Astrocyte of the cerebellum (primary cell): ENCODE results near the gene HSD17B14.
"Not testable (repeated sequence)": the region's sequence is repeated elsewhere in the genome, so short reads cannot be mapped to it uniquely, and the experiment has no call there.

Experiments
- DNase-seq: peaks from one replicate; pipeline ENCODE4 v3.0.0-alpha.2; 2011; ENCODE audit warnings: low read depth
- H3K4me3 ChIP-seq: 2 replicates; pipeline ENCODE4 v1.5.1; 2011; ENCODE audit warnings: mild to moderate bottlenecking, low read depth, low read length, moderate library complexity
- in situ Hi-C: cut with HindIII; loops from 2 replicates; pipeline ENCODE4 v1.10.0; 2017; ENCODE audit warnings: low sequenced_read_pairs
- TF ChIP-seq, protein P1 (sequence below): IDR thresholded peaks from 2 replicates; pipeline ENCODE4 v1.5.1; 2012; ENCODE audit warnings: low read length, low read depth, moderate library complexity, mild to moderate bottlenecking; ENCODE audit errors: missing control alignments

Gene HSD17B14

DNA sequence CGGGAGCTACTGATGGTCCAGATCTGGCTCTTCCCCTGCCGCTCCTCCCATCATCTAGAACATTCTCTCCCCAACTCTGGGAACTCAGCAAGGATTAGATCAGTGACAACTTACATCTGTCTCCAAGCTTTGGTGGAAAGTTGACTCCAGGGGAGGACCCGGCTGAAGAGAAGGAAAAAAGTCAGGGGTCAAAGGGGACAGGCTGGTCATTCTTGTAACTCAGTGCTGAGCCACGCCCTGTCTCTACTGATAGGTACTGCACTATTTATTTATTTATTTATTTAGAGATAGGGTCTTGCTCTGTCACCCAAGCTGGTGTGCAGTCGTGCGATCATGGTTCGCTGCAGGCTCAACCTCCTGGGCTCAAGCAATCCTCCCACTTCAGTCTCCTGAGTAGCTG lies 17.8 kb upstream of the HSD17B14 start:
- no peak for DNase-seq
- no peak overlapping the region for H3K4me3 ChIP-seq
- in situ Hi-C loops: no loop called here
- TF ChIP-seq, protein P1, sequence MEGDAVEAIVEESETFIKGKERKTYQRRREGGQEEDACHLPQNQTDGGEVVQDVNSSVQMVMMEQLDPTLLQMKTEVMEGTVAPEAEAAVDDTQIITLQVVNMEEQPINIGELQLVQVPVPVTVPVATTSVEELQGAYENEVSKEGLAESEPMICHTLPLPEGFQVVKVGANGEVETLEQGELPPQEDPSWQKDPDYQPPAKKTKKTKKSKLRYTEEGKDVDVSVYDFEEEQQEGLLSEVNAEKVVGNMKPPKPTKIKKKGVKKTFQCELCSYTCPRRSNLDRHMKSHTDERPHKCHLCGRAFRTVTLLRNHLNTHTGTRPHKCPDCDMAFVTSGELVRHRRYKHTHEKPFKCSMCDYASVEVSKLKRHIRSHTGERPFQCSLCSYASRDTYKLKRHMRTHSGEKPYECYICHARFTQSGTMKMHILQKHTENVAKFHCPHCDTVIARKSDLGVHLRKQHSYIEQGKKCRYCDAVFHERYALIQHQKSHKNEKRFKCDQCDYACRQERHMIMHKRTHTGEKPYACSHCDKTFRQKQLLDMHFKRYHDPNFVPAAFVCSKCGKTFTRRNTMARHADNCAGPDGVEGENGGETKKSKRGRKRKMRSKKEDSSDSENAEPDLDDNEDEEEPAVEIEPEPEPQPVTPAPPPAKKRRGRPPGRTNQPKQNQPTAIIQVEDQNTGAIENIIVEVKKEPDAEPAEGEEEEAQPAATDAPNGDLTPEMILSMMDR: no peak

DNA sequence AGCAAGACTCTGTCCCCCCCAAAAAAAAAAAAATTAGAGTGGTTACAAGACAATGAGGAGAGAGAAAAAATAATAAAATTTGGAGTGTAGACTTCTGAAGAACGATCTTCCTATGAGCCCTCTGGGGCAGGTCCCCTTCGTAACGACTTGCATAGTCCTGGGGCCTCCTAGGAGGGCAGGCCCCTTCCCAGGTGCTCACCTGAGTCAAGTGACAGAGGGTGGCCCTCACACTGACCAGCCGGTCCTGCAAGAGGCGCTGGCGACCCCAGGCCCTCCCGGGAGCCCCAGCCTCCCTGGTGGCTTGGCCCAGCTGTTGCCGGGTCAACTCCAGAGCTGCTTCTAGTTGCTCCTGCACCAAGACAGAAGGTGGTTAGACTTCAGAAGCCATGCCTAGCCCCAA lies 17.2 kb upstream of the HSD17B14 start:
- DNase-seq: no peak
- no peak overlapping the region for H3K4me3 ChIP-seq
- in situ Hi-C loops: no loop called here
- TF ChIP-seq, protein P1: no peak

DNA sequence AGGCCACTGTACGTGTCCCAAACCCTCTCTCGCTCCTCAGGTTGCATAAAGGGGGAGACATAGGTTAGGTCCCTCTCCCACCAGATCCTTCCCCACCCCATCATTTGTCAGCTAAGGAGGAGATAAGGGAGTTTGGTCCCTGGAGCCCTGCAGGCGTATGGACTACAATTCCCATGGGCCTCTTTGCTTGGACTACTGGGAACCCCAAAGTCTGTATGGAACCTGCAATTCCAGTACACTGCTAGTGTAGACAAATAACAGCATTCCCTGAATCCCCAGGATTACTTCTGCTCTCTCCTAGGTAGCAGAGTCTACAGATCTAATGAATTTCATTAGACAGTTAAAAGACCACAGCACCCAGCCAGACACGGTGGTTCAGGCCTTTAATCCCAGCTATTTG lies 16.0 kb upstream of the HSD17B14 start:
- in situ Hi-C loops: no loop called here
- TF ChIP-seq, protein P1: no peak
- no peak overlapping the region for H3K4me3 ChIP-seq
- DNase-seq: no peak

DNA sequence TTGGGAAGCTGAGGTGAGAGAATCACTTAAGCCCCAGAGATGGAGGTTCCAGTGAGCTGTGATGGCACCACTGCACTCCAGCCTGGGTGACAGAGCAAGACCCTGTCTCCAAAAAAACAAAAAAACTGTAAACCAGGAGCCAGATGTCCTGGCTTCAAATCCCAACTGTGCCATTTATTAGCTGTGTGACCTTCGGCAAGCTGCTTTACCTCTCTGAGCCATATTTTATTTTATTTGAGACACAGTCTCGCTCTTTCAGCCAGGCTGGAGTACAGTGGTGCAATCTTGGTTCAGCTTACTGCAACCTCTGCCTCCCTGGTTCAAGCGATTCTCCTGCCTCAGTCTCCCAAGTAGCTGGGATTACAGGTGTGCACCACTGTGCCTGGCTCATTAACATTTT lies 10.4 kb upstream of the HSD17B14 start:
- in situ Hi-C loops: loop anchor here (10.0 kb wide), 1 partner anchor 52 kb away; no protein-coding TSS in a partner anchor
- H3K4me3 ChIP-seq, DNase-seq: not testable (repeated sequence)

GRCh38 chr19:48845384-48845783 lies 9.1 kb upstream of the HSD17B14 start:
- in situ Hi-C loops: loop anchor here (10.0 kb wide), 1 partner anchor 51 kb away; no protein-coding TSS in a partner anchor
- no peak for DNase-seq
- TF ChIP-seq, protein P1: no peak
- no peak overlapping the region for H3K4me3 ChIP-seq

DNA sequence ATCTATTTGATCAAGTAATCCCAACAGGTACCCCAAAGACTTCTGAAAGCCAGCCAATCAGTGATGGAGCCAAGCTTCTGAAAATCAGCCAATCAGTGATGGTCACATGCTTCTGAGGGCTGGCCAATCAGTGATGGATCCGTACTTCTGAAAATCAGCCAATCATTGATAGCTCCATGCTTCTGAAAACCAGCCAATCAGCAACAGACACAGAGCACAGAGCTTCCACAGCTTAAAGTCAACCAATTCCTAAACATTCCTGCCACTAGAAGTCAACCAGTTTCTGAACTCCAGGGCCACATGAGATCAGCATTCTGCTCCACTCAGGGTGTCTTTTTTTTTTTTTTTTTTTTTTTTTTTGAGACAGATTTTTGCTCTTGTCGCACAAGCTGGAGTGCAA lies 8.2 kb upstream of the HSD17B14 start:
- DNase-seq: no peak
- no peak overlapping the region for H3K4me3 ChIP-seq
- in situ Hi-C loops: loop anchor here (10.0 kb wide), 1 partner anchor 50 kb away; no protein-coding TSS in a partner anchor
- TF ChIP-seq, protein P1: peak; percentile 14

DNA sequence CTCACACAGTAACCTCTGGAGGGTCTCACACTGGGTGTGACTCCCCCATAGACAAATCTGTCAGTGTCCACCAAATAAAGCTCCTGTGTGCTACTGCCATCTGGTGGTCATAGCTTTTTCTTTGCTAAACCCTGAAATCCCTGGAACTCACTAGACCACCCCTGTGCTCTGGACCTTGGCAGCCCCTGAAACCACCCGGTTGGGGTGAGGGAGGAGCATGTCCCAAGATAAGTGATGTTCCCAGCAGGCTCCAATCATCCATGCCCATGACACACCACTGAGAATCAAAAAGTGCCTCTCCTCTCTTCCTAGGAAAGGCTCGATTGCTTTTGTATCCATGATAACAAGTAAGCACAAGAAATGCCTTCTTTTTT lies 6.5 kb upstream of the HSD17B14 start:
- H3K4me3 ChIP-seq: no peak overlapping the region
- in situ Hi-C loops: loop anchor here (10.0 kb wide), 1 partner anchor 48 kb away; no protein-coding TSS in a partner anchor
- DNase-seq: no peak
- TF ChIP-seq, protein P1: peak; percentile 87
